ENCODE measurements around the gene CORIN.

DNA sequence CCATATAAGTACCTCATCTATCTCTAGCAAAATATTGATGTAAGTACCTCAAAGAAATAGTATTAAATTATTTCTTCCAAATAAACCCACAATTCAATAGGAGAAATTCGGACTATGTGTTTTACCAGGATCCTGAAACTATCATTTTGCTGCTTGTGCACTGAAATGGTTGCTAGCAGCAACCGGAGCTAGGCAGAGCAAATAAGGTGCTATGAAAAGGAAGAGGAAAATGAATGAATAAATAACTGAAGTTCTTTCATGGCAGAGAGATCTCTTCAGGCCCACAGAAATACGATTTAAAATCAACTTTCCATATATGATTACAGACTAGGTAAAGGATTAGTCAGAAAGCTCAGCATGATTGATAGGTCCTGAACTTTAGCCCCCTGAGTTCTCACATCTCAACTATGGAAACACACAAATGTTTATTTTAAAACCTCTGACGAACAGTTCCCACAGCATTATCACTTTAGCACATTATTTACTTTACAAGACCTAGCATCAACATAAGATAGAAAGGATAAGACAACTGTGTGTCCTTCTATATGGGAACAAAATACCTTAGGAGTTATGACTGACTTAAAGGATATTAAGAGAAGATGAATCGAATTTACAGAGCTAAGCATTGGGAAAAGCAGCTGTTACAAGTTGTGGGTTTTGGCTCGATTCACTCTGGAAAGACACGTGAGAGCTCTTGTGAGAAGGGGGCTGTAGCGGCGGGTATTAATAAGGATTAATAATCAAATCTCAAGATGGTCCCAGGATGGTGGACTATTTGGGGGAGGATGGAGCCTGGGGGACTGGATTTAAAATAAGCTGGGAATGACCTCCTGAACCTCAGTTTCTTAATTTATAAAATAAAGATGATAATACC, 104.3 kb downstream of the CORIN start:
- TF ChIP-seq, protein P1, sequence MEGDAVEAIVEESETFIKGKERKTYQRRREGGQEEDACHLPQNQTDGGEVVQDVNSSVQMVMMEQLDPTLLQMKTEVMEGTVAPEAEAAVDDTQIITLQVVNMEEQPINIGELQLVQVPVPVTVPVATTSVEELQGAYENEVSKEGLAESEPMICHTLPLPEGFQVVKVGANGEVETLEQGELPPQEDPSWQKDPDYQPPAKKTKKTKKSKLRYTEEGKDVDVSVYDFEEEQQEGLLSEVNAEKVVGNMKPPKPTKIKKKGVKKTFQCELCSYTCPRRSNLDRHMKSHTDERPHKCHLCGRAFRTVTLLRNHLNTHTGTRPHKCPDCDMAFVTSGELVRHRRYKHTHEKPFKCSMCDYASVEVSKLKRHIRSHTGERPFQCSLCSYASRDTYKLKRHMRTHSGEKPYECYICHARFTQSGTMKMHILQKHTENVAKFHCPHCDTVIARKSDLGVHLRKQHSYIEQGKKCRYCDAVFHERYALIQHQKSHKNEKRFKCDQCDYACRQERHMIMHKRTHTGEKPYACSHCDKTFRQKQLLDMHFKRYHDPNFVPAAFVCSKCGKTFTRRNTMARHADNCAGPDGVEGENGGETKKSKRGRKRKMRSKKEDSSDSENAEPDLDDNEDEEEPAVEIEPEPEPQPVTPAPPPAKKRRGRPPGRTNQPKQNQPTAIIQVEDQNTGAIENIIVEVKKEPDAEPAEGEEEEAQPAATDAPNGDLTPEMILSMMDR (IDR thresholded peaks at IDR 0.05): no peak
- no peak for TF ChIP-seq EZH2 (IDR thresholded peaks at IDR 0.05; ENCODE audit: borderline replicate concordance, insufficient read depth, low read depth, low read length, poor library complexity, severe bottlenecking)

Measured in B cell (primary cell).